OCI-LY7 (cell line): Measurements from ENCODE around the gene ADAMTS13.

Experiments used
- CTCF ChIP-seq: fragments of 200-600 bp; sonication (generic); conservative IDR thresholded peaks from 2 replicates; pipeline ENCODE4 v1.5.1; 2014; ENCODE audit warnings: mild to moderate bottlenecking, antibody characterized with exemption, low read length, moderate library complexity, mixed read lengths
- EZH2phosphoT487 ChIP-seq: fragments of 200-600 bp; sonication (generic); IDR thresholded peaks from 2 replicates; pipeline ENCODE4 v1.6.1; 2018; ENCODE audit warnings: low read depth, borderline replicate concordance, mild to moderate bottlenecking, mixed run types, antibody characterized with exemption, low read length, moderate library complexity, mixed read lengths

GRCh38 chr9:133494636-133495326 lies 72.6 kb downstream of the ADAMTS13 start:
- TF ChIP-seq CTCF (no peak), EZH2phosphoT487 (no peak)
